M059J (cell line): ENCODE measurements around the gene C22orf39. TPM values are rescaled to one million over a fixed set of nuclear protein-coding genes. Genes with fewer than 3 reads are reported as not detected.
A peak's percentile ranks its signal among the peaks of the same experiment; 100 is the strongest.

ENCODE experiments used
- DNase-seq: peaks from one replicate; pipeline ENCODE4 v3.0.0-alpha.2; 2012; ENCODE audit warnings: low read depth
- total RNA-seq: library from RNA; depleted of rRNA; stranded (reverse); fragments of >200 nt; shearing (Covaris generic); gene quantifications from 2 replicates; pipeline ENCODE4 v1.2.3, GENCODE V29; 2014

The C22orf39 gene
- total RNA-seq, 1 experiment from 2014 or later: 24.2 TPM

GRCh38 chr22:19430890-19431541, 16.5 kb downstream of the C22orf39 start:
- DNase-seq: peak; percentile 40

DNA sequence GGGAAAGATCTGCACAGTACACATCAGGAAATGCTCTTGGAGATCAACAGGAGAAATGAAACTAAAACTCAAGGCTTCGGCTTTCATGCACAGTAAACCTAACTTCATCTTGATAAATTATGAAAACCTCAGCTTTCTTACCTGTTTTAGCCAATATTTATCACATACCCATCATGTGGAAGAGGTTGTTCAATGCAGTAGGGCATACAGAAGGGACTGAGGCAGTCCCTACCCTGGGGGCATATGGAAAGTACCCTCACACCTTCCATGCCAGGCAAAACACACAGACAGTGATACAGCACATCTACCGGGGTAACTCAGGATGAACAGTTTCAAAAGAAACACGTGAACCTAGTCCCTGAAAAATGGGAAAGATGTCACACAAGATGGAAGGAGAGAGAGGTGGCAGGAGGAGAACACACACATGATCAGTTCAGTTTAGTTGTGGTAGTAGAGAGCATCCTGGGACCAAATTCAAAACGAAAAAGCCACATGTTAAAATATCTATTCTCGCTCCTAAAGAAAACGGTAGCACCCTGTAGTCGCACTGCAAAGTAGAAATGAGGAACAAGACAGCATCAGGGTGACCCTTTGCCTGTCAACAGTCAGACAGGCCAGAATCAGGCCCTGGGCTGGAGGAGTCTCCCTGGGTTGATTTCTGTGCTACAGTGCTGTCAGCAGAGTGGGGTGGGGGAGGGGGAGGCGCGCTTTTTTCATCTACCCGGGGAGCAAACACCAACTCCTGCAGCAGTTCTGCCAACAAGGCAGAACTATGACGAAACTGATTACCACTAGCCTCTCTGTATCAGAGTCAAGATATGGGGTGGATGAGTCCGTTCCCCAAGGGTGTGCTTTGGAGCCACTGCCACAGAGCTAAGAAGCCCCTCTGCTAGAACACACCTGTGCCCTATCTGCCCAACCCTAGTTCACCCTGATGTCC, 17.3 kb downstream of the C22orf39 start:
- DNase-seq: peak; percentile 50

- no peak for DNase-seq
These were observed 23.4 kb downstream of the C22orf39 start for GRCh38 chr22:19424186-19424500.

DNA sequence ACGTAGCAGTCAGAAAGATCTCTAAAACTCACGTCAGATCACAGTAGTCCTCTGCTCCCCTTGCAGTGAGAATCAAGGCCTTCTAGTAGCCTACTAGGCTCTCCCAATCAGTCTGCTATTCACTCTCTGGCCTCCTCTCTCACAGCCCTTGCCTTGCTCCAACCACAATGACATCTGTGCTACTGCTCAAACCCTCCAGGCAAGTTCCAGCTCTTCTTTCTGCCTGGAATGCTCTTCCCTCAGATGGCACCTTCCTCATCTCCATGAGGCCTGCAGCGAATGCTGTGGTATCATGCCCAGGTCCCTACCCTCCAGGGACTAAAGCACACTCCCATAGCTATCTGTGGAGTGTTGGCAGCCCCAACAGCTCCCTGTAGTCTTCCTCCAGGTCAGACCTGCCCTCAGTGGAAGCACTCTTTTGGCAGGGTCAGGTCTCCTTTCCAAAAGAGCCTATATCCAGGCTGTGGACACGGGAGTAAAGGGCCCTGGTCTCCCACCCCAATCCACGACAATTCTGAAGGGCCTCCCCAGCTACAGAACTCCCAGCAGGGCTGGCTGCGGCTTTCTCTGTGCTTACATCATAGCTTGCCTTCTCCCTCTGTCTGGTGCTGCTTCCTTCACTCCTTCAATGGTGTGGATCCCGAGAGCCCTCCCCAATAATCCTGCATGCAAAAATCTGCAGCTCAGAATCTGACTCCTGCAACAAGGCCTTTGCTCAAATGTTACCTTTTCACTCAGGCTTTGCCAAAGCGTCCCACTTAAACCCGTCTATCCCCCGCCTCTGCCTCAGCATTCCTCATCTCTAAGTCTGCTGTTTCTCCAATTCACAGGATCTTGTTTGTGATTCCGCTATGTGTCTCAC, 24.8 kb downstream of the C22orf39 start:
- peak; percentile 17 for DNase-seq

- DNase-seq: no peak
These were observed 27.2 kb downstream of the C22orf39 start for GRCh38 chr22:19420321-19420720.

GRCh38 chr22:19419464-19420178, 27.9 kb downstream of the C22orf39 start:
- DNase-seq: no peak

DNA sequence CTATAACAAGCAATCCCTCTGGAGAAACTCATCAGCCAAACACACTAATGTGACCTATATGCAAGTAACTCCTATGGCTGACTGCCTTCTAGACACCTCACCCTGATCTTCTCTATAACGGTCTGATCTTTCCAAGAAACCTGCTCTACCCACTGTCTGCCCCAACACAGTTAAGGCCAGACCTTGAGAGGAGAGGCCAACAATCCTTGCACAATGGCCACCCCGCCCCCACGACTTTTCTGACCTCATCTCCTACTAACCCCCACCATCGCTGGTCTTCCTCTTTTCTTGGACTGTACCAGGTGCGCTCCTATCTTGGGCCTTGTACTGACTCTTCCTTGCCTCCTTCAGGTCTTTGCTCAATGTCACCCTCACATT, 28.4 kb downstream of the C22orf39 start:
- no peak for DNase-seq

DNA sequence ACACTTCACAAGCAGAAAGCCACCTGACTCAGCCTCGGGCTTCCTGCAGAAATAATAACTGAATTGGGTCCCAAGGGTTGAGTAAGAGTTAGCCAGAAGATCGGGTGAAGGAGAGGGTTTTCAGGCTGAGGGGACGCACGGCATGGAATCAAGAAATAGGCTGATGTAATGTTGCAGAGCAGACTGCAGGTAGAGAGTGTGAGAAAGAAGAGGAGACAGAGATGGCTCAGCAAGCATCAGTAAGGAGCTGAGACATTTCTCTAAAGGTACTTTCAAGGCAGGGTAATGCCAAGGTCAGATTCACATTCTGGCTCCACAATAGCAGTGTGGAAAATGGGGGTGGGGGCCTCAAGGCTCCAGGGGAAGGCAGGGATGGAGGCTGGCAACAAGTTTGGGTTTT, 34.6 kb downstream of the C22orf39 start:
- DNase-seq: no peak

DNA sequence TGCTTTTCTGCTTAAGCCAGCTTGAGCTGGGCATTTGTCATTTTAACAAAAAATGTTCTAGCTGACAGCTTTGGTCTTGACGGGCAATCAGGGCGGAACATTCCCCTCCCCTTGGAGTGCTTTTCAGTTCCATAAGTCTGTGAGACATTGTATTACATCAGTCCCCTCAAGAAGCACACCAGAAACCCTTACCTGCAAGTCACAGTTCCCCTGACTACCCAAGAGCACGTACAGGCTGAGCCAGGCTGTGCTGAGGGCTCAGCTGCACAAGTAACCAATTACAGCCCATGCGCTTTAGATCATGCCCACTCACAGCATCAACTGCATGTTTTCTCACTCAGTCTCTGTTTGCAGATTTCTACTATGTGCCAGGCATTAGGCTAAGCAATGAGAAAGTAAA, 35.0 kb downstream of the C22orf39 start:
- no peak for DNase-seq

GRCh38 chr22:19411690-19412045, 35.8 kb downstream of the C22orf39 start:
- DNase-seq: no peak

DNA sequence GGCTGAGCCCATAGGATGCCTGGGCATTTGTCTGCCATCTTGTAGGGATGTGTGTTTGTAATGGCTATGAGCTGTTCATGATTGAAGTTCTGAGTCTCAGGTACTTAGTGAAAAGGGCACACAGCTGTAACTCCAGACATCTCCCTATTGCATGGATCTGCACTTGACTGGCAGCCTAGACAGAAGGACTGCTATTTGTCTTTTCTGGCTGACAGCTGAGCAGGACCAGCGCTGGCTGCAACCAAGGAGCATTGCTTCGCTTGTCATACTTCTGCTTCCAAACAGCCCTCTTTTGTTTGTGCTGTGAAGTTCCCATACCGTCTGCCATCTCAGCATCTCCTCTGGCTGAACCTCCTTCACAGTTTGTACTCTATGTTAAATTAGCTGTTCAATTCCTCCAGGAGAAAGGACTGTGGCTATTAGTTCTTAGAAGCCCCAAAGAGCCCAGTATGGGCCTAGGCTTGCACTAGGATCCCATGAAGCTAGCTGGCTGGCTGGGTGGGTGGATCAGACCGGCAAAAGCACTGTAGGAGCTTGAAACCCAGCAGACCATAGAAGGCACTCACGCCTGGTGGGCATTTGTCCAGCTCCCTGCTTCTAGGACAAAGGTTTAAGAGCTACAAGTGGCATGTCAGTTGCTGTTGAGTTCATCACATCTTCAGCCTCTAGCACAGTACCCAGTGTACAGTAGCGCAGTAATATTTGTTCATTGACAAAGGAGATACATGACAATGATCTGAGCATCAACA, 36.4 kb downstream of the C22orf39 start:
- DNase-seq: no peak

GRCh38 chr22:19407649-19408606, 39.6 kb downstream of the C22orf39 start:
- DNase-seq: no peak

DNA sequence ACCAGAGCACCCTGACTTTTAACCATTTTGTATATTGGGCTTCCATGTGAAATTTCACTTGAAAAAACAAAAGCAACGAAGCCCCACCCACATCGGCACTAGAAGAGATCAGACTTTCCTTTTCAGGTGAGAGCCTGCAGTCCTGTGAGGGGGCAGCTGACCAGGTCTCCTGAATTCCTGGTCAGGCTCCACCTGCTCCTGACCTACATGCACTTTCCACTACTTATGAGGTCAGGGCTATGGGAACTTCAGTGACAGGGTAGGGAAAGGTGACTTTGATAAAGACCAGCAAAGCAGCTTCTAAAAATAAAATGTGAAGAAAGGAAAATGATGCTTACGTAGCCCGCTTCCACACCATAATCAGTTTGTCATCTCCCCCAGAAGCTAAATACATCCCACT, 40.7 kb downstream of the C22orf39 start:
- DNase-seq: no peak

DNA sequence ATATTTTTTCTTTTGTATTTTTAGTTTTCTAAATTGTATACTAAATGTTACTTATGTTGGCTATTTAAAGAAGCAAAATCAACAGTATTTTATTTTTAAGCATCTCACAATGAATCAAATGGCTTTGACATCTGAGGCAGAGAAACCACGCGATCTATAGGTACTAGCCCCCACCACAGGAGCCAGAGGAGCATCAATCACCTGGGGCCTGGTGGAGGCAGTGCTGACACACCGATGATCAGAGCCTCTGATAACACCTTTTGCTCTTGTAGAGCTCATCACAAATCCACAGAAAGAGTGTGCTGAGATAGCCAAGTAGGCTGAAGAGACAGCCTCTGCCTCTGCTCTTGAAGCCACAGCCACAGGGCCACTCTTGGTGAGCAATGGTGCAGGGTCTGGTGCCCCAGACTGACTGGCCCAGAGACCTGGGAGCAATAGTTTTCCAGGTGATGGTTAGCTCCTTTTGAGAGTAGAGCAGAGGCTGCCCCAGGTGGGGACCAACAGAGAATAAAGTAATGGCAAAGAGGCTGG, 41.2 kb downstream of the C22orf39 start:
- no peak for DNase-seq

- no peak for DNase-seq
These were observed 41.9 kb downstream of the C22orf39 start for GRCh38 chr22:19405652-19406051.

- DNase-seq: no peak
These were observed 42.4 kb downstream of the C22orf39 start for GRCh38 chr22:19405133-19405532.

DNA sequence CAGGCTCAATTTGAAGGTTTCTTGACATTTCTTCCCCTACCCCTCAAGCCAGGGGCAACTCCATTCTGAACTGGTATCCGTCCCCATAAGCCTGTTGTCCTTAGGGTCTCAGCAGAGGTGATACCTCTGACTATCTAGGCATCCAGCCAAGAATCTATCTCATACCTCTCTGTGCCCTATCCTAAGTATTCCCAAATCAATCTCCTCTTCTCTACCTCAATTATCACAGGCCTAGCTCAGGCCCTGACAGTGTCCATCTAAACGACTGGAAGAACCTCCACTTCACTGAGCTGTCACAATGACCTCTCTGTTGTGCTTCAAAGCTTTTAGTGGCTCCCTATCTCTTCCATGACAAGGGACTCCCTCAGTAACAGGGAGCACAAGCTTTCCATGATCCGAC, 42.8 kb downstream of the C22orf39 start:
- DNase-seq: no peak

DNA sequence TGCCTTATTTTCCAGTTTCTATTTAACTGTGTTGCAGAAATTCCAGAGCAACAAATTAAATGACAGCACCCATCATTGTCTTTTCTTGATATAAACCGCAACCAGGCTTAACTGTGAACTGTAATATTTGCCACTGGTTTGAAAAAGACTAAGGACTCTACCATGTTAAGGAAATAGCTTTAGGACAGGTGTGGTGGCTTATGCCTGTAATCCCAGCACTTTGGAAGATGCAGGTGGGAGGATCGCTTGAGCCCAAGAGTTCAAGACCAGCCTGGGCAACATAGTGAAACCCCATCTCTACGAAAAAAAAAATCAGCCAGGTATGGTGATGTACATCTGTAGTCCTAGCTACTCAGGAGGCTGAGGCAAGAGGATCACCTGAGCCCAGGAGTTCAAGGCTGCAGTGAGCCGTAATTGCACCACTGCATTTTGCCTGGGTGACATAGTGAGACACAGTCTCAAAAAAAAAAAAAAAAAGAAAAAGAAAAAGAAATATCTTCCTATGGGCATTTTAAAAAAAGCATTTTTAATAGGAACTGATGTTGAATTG, 44.8 kb downstream of the C22orf39 start:
- DNase-seq: no peak

DNA sequence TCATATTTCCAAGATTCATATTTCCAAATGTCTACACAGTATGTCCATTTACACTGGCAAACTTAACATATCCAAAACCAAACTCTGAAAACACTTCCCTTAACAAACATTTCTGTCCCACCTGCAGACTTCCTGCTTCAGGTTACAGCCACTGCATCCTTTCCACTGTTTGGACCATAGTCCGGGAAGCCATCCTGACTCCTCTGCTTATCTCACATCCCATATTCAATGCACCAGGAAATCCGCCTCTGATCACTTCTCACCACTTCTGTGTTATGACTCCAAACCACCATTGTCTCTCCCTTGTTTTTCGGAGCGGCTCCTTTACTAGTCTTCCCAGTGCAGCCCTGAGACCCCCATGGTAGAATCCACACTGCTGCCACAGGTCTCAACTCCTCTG, 46.0 kb downstream of the C22orf39 start:
- DNase-seq: no peak
